ENCODE measurements around the gene TMBIM4.

Gene TMBIM4

DNA sequence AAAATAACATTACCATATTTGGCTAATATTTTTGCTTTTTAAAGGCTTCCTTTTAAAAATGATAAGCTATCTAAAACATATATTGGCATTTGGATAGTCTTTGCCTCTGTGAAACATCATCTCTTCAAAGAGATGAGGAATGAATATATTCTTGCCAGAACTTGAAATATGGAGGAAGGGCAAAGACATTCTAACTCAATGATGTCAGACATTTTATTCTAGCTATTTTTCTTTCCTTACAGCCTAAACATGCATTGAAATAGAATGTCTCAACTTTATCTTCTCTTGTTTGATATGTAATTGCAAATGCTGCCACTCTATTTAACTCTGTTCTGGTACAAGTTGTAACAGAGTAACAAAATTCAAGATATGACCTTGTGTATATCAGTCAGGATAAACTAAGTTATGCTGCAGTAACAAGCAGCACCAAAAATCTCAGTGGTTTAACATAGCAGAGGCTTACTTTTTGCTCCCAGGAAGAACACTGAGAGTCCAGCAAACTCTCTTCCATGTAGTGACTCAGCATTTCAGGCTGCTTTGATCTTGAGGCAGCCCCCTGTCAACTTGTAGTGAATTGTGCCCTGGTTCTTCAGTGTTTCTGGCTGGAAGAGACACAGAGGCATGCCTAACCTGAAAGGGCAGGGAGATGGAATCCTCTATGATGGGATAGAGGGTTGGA lies 30.2 kb upstream of the TMBIM4 start:
- no peak for DNase-seq (ENCODE audit: extremely low spot score)
- POLR2A ChIA-PET, result no interaction called here
- no peak for TF ChIP-seq CTCF (IDR thresholded peaks at IDR 0.05; ENCODE audit: control extremely low read depth, extremely low read depth, low read depth, missing control alignments)
- CTCF ChIA-PET, result interaction anchor here (1.5 to 3.1 kb wide), 3 partner anchors 9 to 22 kb away, joined by 4 to 8 read pairs (median 4); no protein-coding TSS in a partner anchor

DNA sequence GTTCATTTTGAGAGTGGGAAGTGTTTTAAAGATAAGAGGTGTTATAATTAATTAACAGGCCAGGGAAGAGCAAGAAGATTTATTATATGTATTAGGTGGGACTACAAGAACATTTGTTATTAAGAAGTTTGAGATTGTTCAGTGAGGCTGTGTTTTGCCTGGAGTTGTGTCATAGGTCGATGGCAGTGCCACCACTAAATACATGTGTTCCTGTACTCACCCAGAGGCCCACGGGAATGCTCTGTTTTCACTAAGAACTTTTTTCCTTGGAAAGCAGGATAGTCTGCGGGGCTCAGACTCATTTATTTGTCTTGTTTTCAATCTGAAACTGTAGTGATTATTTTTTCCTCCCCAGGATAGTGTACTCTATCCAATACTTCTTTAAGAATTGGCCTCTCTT lies 29.3 kb upstream of the TMBIM4 start:
- ChIA-PET CTCF (interaction anchor here (1.5 to 3.1 kb wide), 3 partner anchors 8 to 22 kb away, joined by 4 to 8 read pairs (median 4); no protein-coding TSS in a partner anchor), POLR2A (no interaction called here)
- TF ChIP-seq CTCF (IDR thresholded peaks at IDR 0.05; ENCODE audit: control extremely low read depth, extremely low read depth, low read depth, missing control alignments), result no peak
- no peak for DNase-seq (ENCODE audit: extremely low spot score)

GRCh38 chr12:66197495-66197921 lies 27.7 kb upstream of the TMBIM4 start:
- TF ChIP-seq CTCF (IDR thresholded peaks at IDR 0.05; ENCODE audit: control extremely low read depth, extremely low read depth, low read depth, missing control alignments), result no peak
- ChIA-PET POLR2A (no interaction called here), CTCF (interaction anchor here (0.6 to 2.8 kb wide), 10 partner anchors 9 to 595 kb away, joined by 3 to 13 read pairs (median 4); partner anchors contain the start of genes IRAK3 and TMBIM4)
- DNase-seq (ENCODE audit: extremely low spot score), result no peak

- DNase-seq (ENCODE audit: extremely low spot score), result peak; percentile 54
- CTCF ChIA-PET, result interaction anchor here (0.8 to 2.8 kb wide), 7 partner anchors 10 to 594 kb away, joined by 3 to 13 read pairs (median 5); no protein-coding TSS in a partner anchor
- no peak for TF ChIP-seq CTCF (IDR thresholded peaks at IDR 0.05; ENCODE audit: control extremely low read depth, extremely low read depth, low read depth, missing control alignments)
- POLR2A ChIA-PET, result interaction anchor here (0.9 kb wide), 1 partner anchor 27 kb away, joined by 4 read pairs; the partner anchor contains the start of gene TMBIM4
Measured at GRCh38 chr12:66196806-66197205, 27.0 kb upstream of the TMBIM4 start.

GRCh38 chr12:66195242-66195641 lies 25.4 kb upstream of the TMBIM4 start:
- no peak for DNase-seq (ENCODE audit: extremely low spot score)
- TF ChIP-seq CTCF (IDR thresholded peaks at IDR 0.05; ENCODE audit: control extremely low read depth, extremely low read depth, low read depth, missing control alignments), result no peak
- POLR2A ChIA-PET, result no interaction called here
- CTCF ChIA-PET, result no interaction called here

DNA sequence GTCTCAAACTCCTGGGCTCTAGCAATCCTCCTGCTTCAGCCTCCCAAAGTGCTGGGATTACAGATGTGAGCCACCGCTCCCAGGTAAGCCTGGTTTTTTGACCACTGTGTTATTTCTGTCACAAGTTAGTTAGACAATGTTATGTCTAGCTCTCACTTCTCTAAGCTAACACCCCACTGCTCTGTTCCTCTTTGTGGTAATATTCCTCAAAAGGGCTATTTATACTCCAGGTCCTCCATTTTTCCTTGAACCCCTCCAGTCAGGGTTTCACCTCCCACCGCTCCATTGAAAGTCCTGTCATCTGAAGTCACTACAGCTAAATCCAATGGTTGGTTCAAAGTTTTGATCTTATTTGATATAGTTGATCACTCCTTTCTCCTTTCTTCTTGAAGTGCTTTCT lies 24.3 kb upstream of the TMBIM4 start:
- ChIA-PET CTCF (no interaction called here), POLR2A (no interaction called here)
- TF ChIP-seq CTCF (IDR thresholded peaks at IDR 0.05; ENCODE audit: control extremely low read depth, extremely low read depth, low read depth, missing control alignments), result no peak
- DNase-seq (ENCODE audit: extremely low spot score), result no peak

All from GM10248 (cell line).